KMS-11 (cell line): Measurements from ENCODE around the gene AMIGO3.
"Not testable (repeated sequence)": the region's sequence is repeated elsewhere in the genome, so short reads cannot be mapped to it uniquely, and the experiment has no call there.

Source experiments
- H2AFZ ChIP-seq: fragments of 200-600 bp; sonication (generic); 2 replicates; pipeline ENCODE4 v1.6.1; 2016; ENCODE audit warnings: antibody characterized with exemption, mixed run types, low read depth
- H3K27ac ChIP-seq: fragments of 200-600 bp; sonication (generic); 2 replicates; pipeline ENCODE4 v1.6.1; 2016; ENCODE audit warnings: mild to moderate bottlenecking, mixed run types
- H3K27me3 ChIP-seq: fragments of 200-600 bp; sonication (generic); 2 replicates; pipeline ENCODE4 v1.6.1; 2017; ENCODE audit warnings: mild to moderate bottlenecking, low read depth, mixed run types, moderate library complexity; ENCODE audit not compliant: insufficient read depth
- H3K36me3 ChIP-seq: fragments of 200-600 bp; sonication (generic); 2 replicates; pipeline ENCODE4 v1.6.1; 2017; ENCODE audit warnings: mild to moderate bottlenecking, mixed run types; ENCODE audit not compliant: insufficient read depth
- H3K4me1 ChIP-seq: fragments of 200-600 bp; sonication (generic); 2 replicates; pipeline ENCODE4 v1.6.1; 2016; ENCODE audit warnings: mild to moderate bottlenecking, low read depth, mixed run types; ENCODE audit not compliant: poor library complexity, severe bottlenecking
- H3K4me2 ChIP-seq: fragments of 200-600 bp; sonication (generic); 2 replicates; pipeline ENCODE4 v1.7.0; 2016; ENCODE audit warnings: mild to moderate bottlenecking, mixed run types
- H3K4me3 ChIP-seq: fragments of 200-600 bp; sonication (generic); IDR thresholded peaks from 2 replicates; pipeline ENCODE4 v1.6.1; 2017; ENCODE audit warnings: low read depth, low read length, mixed read lengths; ENCODE audit not compliant: insufficient read depth
- H3K79me2 ChIP-seq: fragments of 200-600 bp; sonication (generic); 2 replicates; pipeline ENCODE4 v1.6.1; 2016; ENCODE audit warnings: low read depth, mixed run types; ENCODE audit not compliant: insufficient read depth
- H3K9ac ChIP-seq: fragments of 200-600 bp; sonication (generic); 2 replicates; pipeline ENCODE4 v1.6.1; 2016; ENCODE audit warnings: mild to moderate bottlenecking, mixed run types
- H4K20me1 ChIP-seq: fragments of 200-600 bp; sonication (generic); 2 replicates; pipeline ENCODE4 v1.6.1; 2016; ENCODE audit warnings: mild to moderate bottlenecking, mixed run types; ENCODE audit not compliant: insufficient read depth
- TF ChIP-seq, protein P1 (sequence below): fragments of 200-600 bp; sonication (generic); conservative IDR thresholded peaks from 2 replicates; pipeline ENCODE4 v1.6.1; 2017; ENCODE audit warnings: low read depth, mild to moderate bottlenecking, antibody characterized with exemption, low read length, moderate library complexity, mixed read lengths

Gene AMIGO3

GRCh38 chr3:49700453-49701128 is 18.9 kb downstream of the AMIGO3 start:
- H2AFZ ChIP-seq = no peak overlapping the region
- H3K27ac ChIP-seq = no peak overlapping the region
- no peaks in the 10 kb centered on the region for H3K4me1 ChIP-seq
- no peaks in the 10 kb centered on the region for H3K36me3 ChIP-seq
- TF ChIP-seq, protein P1, sequence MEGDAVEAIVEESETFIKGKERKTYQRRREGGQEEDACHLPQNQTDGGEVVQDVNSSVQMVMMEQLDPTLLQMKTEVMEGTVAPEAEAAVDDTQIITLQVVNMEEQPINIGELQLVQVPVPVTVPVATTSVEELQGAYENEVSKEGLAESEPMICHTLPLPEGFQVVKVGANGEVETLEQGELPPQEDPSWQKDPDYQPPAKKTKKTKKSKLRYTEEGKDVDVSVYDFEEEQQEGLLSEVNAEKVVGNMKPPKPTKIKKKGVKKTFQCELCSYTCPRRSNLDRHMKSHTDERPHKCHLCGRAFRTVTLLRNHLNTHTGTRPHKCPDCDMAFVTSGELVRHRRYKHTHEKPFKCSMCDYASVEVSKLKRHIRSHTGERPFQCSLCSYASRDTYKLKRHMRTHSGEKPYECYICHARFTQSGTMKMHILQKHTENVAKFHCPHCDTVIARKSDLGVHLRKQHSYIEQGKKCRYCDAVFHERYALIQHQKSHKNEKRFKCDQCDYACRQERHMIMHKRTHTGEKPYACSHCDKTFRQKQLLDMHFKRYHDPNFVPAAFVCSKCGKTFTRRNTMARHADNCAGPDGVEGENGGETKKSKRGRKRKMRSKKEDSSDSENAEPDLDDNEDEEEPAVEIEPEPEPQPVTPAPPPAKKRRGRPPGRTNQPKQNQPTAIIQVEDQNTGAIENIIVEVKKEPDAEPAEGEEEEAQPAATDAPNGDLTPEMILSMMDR = no peak
- no peak overlapping the region for H3K9ac ChIP-seq
- H3K4me3 ChIP-seq = no peak overlapping the region
- no peaks in the 10 kb centered on the region for H4K20me1 ChIP-seq
- no peaks in the 10 kb centered on the region for H3K79me2 ChIP-seq
- no peaks in the 10 kb centered on the region for H3K27me3 ChIP-seq
- H3K4me2 ChIP-seq = no peak overlapping the region

GRCh38 chr3:49700014-49700413 is 19.5 kb downstream of the AMIGO3 start:
- no peak overlapping the region for H2AFZ ChIP-seq
- no peak overlapping the region for H3K4me3 ChIP-seq
- H4K20me1 ChIP-seq = no peaks in the 10 kb centered on the region
- H3K4me2 ChIP-seq = no peak overlapping the region
- TF ChIP-seq, protein P1 = no peak
- no peak overlapping the region for H3K27ac ChIP-seq
- H3K36me3 ChIP-seq = no peaks in the 10 kb centered on the region
- H3K27me3 ChIP-seq = no peaks in the 10 kb centered on the region
- no peaks in the 10 kb centered on the region for H3K79me2 ChIP-seq
- no peaks in the 10 kb centered on the region for H3K4me1 ChIP-seq
- no peak overlapping the region for H3K9ac ChIP-seq

- no peaks in the 10 kb centered on the region for H3K79me2 ChIP-seq
- H4K20me1 ChIP-seq = no peaks in the 10 kb centered on the region
- no peak overlapping the region for H2AFZ ChIP-seq
- no peak overlapping the region for H3K4me2 ChIP-seq
- no peak overlapping the region for H3K9ac ChIP-seq
- no peaks in the 10 kb centered on the region for H3K4me1 ChIP-seq
- no peak overlapping the region for H3K4me3 ChIP-seq
- TF ChIP-seq, protein P1 = no peak
- no peaks in the 10 kb centered on the region for H3K36me3 ChIP-seq
- no peak overlapping the region for H3K27ac ChIP-seq
- H3K27me3 ChIP-seq = no peaks in the 10 kb centered on the region
Observed at GRCh38 chr3:49699281-49699979, 20.1 kb downstream of the AMIGO3 start.

GRCh38 chr3:49695350-49696015 is 24.0 kb downstream of the AMIGO3 start:
- not testable (repeated sequence) for H4K20me1 ChIP-seq, H3K27me3 ChIP-seq, H3K36me3 ChIP-seq, H3K27ac ChIP-seq, H3K9ac ChIP-seq, H3K79me2 ChIP-seq, H3K4me1 ChIP-seq, H3K4me2 ChIP-seq, H3K4me3 ChIP-seq, H2AFZ ChIP-seq

DNA sequence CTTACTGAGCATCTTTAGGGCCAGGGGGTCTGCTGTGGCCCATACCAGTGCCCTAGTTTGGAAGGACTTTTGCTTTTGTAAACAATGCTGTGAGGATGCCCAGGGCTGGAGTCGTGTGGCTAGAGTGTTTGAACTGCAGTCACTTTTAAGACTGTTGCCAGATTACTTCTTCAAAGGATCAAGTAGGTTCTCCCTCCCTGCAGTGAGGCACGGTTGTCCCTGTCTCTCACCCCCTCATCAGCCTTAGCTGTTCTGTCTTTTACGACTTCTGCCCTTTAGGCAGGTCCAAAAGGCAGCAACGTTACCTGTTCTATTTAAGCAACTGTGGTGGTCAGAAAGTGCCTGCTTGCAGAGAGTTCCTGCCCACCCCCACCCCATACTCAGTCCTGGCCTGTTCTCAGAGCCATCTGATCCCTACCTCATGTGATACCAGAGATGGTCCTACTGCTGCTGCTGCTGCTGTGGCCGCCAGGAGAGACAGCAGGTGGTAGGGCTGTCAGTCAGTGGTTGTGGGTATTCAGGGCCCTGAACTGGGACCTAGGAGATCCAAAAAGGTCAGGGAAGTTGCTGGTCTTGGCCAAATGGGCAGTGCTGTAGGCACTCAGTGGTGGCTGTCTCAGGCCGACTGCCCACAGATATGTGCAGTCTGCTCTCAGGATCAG is 24.9 kb downstream of the AMIGO3 start:
- H4K20me1 ChIP-seq, H3K27ac ChIP-seq, H3K36me3 ChIP-seq, H3K4me1 ChIP-seq, H3K4me2 ChIP-seq, H3K79me2 ChIP-seq, H2AFZ ChIP-seq, H3K4me3 ChIP-seq, H3K27me3 ChIP-seq, H3K9ac ChIP-seq: not testable (repeated sequence)

GRCh38 chr3:49691481-49691880 is 28.0 kb downstream of the AMIGO3 start:
- not testable (repeated sequence) for H3K4me1 ChIP-seq, H3K27me3 ChIP-seq, H2AFZ ChIP-seq, H3K4me2 ChIP-seq, H3K36me3 ChIP-seq, H3K9ac ChIP-seq, H4K20me1 ChIP-seq, H3K27ac ChIP-seq, H3K79me2 ChIP-seq, H3K4me3 ChIP-seq

DNA sequence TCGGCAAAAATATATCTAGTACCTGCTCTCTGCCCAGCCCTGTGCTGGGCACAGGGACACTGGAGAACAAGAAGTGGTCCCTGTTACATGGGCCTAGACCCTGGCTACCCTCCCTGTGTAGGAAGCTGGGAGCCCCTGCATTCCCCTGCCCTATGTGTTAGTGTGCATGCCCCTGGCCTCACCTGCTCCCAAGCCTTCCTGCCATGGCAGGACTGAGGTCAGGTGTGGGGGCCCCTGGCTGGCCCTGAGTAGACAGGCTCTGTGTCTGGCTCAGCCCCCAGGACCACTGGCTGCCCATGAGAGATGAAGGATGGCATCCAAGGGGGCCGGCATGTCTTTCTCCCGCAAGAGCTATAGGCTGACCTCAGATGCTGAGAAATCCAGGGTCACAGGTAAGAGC is 28.6 kb downstream of the AMIGO3 start:
- not testable (repeated sequence) for H3K36me3 ChIP-seq, H3K4me3 ChIP-seq, H3K27me3 ChIP-seq, H2AFZ ChIP-seq, H3K27ac ChIP-seq, H3K79me2 ChIP-seq, H3K4me2 ChIP-seq, H4K20me1 ChIP-seq, H3K4me1 ChIP-seq, H3K9ac ChIP-seq
